Measurements from ENCODE around the gene DRD1.
"Not testable (repeated sequence)": the region's sequence is repeated elsewhere in the genome, so short reads cannot be mapped to it uniquely, and the experiment has no call there.

Gene DRD1

GRCh38 chr5:175424594-175424993, 19.4 kb downstream of the DRD1 start:
- not testable (repeated sequence) for DNase-seq (ENCODE audit: low read depth)

GRCh38 chr5:175422058-175422457, 21.9 kb downstream of the DRD1 start:
- DNase-seq (ENCODE audit: low read depth): no peak

GRCh38 chr5:175420383-175420782, 23.6 kb downstream of the DRD1 start:
- DNase-seq (ENCODE audit: low read depth): no peak

- no peak for DNase-seq (ENCODE audit: low read depth)
Observed at GRCh38 chr5:175418251-175418650, 25.7 kb downstream of the DRD1 start.

GRCh38 chr5:175417384-175417783, 26.6 kb downstream of the DRD1 start:
- no peak for DNase-seq (ENCODE audit: low read depth)

- DNase-seq (ENCODE audit: low read depth): no peak
Observed at GRCh38 chr5:175415303-175415702, 28.7 kb downstream of the DRD1 start.

- DNase-seq (ENCODE audit: low read depth): no peak
Observed at GRCh38 chr5:175410926-175411325, 33.1 kb downstream of the DRD1 start.

GRCh38 chr5:175406300-175406699, 37.7 kb downstream of the DRD1 start:
- no peak for DNase-seq (ENCODE audit: low read depth)

- not testable (repeated sequence) for DNase-seq (ENCODE audit: low read depth)
Observed at GRCh38 chr5:175397590-175398297, 46.2 kb downstream of the DRD1 start.

- DNase-seq (ENCODE audit: low read depth): not testable (repeated sequence)
Observed at GRCh38 chr5:175395430-175395829, 48.6 kb downstream of the DRD1 start.

GRCh38 chr5:175394601-175395000, 49.4 kb downstream of the DRD1 start:
- DNase-seq (ENCODE audit: low read depth): no peak

GRCh38 chr5:175393897-175394296, 50.1 kb downstream of the DRD1 start:
- DNase-seq (ENCODE audit: low read depth): no peak

- DNase-seq (ENCODE audit: low read depth): no peak
Observed at GRCh38 chr5:175392236-175392635, 51.7 kb downstream of the DRD1 start.

GRCh38 chr5:175390352-175391083, 53.5 kb downstream of the DRD1 start:
- no peak for DNase-seq (ENCODE audit: low read depth)

Measured in HS-5 (cell line).